Stimulated activated CD4-positive, alpha-beta T cell treated with anti-CD3 and anti-CD28 coated beads, Interleukin-1b, Interleukin-23, amount 100 ng/mL, for 1 hour (primary cell): ENCODE data around the gene GKN2.
"Not testable (repeated sequence)": the region's sequence is repeated elsewhere in the genome, so short reads cannot be mapped to it uniquely, and the experiment has no call there.

ENCODE experiments used
- DNase-seq, 2 donors: peaks; one replicate each; pipeline ENCODE4 v3.0.0-alpha.2; 2020; ENCODE audit warnings: low read depth in 2 of 2

The GKN2 gene

DNA sequence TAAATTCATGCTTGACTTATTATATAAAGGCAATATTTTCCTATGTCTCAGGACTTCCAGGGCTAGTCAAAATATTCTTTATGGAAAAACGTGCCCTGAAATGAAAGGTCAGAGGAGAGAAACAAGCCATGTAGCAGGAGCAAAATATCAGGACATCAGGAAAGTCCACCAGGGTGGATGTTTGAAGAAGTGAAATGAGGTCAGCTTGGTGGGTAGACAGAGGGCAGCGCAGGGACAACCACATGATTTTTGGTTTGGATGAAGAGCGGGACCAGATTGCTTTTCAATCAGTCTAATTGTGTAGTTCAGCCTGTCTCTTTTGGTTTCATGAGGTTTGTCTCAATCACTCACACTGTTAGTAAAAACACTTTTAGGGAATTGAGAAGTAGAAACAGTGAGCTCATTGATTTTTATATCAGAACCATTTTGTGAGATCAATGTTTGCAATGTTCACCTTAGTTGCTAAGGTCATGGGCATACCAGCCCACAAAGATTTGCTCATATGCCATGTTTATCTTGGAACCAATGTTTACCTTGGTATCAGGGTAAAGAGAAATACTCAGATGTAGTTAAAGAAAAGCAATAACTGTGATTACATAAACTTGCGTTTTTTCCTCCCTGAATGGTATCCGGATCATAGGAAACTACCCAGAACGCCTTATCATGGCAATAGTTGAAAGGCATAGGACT is 32.1 kb downstream of the GKN2 start:
- no peak for DNase-seq

DNA sequence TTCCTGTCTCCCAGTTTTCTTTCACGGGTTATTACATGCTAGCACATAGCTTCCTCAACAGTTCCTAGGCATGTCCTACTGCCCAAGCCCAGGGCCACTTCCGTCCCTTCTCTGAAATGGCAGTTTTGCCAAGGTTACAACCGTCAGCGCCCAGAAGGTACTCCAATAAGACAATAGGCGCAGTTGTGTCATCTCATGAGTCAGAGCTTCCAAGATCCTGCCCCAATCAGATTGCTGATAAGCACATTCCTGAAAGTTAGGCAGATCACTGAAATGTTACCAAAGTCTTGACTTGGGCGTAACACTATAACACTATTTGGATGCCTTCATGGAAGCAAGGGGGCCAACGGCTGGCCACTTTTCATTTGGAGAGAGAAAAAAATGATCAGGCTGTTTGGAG is 34.2 kb downstream of the GKN2 start:
- DNase-seq = no peak

DNA sequence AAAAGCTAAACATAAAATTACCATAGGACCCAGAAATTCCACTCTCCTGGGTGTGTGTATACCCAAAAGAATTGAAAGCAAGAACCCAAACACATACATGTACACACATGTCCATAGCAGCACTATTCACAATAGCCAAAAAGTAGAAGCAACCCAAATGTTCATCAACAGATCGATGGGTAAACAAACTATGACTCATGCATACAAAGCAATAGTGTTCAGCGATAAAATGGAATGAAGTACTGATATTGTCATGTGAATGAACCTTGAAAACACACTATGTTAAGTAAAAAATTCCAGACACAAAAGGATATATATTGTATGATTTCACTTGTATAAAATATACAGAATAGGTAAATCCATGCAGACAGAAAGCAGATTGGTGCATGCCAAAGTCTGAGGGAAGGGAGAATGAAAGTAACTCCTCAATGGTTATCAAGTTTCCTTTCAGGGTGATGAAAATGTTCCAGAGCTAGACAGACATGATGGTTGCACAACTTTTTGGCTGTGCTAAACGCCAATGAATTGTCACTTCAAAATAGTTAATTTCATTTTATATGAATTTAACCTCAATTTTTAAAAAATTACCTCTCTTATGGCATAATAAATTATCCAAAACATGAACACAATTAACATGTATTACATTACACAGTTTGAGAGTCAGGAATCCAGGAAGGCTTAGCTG is 35.5 kb downstream of the GKN2 start:
- DNase-seq = no peak

GRCh38 chr2:68916226-68916625 is 36.5 kb downstream of the GKN2 start:
- no peak for DNase-seq

DNA sequence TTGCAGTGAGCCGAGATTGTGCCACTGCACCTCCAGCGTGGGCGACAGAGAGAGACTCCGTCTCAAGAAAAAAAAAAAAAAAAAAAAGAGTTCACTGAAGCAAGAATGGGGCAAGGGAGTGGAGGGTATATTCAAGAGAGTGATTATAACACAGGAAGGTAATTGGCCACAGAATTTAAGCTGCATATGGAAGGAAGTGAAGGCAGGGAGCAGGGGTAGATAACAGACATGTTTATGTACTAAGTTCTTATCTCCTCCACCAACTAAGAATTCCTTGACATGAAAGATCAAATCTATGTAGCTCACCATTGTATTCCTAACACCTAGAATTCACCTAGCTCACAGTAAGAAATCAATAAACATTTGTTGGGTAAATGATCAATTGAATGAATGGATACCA is 37.3 kb downstream of the GKN2 start:
- DNase-seq = no peak

DNA sequence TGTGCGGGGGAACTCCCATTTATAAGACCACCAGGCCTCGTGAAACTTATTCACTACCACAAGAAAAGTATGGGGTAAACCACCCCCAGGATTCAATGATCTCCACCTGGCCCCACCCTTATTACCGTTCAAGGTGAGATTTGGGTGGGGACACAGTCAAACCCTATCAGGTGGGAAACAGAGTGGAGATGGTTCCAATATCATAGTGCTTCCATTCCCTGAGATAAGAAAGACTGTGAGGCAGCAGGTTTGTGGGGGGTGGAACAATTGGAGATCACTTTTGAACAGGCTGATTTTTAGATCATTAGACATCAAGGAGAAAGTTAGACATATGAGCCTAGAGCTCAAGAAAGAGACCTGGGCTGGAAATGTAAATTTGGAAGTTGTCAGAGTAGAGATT is 39.3 kb downstream of the GKN2 start:
- no peak for DNase-seq

DNA sequence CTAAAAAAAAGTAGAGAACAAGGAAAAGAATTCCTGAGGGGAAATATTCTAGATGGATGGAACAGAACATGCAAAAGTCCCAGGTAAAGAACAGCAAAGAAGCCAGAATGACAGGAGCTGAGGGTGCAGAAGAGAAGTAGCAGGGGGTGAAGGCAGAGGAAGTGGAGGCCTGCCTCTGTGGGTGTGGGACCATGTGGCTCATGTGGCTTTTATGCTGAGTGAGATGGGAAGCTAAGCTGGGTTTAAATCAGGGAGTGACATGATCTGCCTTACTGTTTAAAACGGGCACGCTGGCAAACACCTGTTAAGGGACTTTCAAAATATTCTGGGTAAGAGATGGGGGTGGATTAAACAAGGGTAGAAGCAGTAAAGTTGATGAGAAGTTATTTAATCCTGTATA is 40.0 kb downstream of the GKN2 start:
- no peak for DNase-seq

GRCh38 chr2:68912111-68912510 is 40.6 kb downstream of the GKN2 start:
- DNase-seq = no peak

- no peak for DNase-seq
Observed at GRCh38 chr2:68911709-68912108, 41.0 kb downstream of the GKN2 start.

- DNase-seq = no peak
Observed at GRCh38 chr2:68911246-68911645, 41.4 kb downstream of the GKN2 start.

GRCh38 chr2:68909793-68910674 is 42.7 kb downstream of the GKN2 start:
- peak; percentile 31 to 58 for DNase-seq

GRCh38 chr2:68908392-68908970 is 44.2 kb downstream of the GKN2 start:
- DNase-seq = peak; percentile 50 to 65

DNA sequence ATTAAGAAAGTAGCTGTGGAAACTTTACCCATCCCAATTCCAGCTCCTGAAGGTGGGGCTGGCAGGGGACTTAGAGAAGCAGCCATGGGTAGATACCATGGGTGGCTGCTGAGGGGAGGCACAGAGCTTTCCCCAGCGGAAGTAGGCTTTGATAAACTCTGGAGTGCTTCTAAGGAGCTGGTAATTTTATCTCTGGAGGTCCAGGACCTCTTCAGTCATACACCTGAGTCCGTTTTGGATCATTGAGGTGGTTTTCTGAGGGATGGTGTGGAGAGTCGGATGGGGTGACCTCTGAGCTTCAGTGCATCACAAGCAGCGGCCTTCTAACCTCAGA is 44.8 kb downstream of the GKN2 start:
- DNase-seq = no peak

DNA sequence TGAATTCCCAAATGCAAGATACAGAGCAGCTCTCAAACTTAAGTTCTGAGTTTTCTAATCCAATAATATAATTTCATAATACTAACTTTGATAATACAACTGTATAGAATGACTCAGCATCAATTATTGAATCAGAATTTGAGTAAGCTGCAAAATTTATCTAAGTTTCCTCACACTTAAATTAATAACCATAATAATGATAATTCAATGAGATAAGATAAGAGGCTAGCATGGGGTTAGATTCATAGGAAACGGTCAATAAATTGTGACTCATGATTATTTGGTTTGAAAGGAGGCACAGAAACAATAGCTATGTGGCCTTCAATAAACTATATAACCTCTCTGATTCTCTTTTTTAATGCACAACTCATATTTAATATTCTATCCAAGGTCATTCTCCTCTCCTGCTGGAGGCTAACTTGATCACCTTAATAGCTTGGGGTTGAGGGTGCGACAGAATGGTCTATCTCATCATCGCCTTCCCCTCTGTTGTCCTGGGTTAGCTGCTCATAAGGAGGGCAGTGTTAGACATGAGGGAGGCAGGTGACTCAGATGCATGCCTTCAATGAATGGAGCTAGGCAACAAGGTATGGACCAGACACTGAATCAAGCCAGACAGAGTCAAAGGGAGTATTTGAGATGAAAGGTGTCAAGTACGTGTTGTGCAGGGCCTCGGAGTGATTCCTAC is 45.3 kb downstream of the GKN2 start:
- DNase-seq = no peak

GRCh38 chr2:68906716-68907115 is 46.0 kb downstream of the GKN2 start:
- DNase-seq = no peak

DNA sequence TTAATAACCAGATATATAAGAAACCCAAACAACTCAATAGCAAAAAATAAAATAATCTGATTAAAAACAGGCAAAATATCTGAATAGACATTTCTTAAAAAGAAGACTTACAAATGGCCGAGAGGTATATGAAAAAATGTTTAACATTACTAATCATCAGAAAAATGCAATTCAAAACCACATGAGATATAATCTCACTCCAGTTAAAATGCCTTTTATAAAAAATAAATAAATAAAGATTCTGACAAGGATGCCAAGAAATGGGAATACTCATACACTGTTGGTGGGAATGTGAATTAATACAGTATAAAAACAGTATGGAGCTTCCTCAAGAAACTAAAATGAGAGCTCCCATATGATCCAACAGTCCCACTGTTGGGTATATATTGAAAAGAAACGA is 47.6 kb downstream of the GKN2 start:
- DNase-seq = no peak

DNA sequence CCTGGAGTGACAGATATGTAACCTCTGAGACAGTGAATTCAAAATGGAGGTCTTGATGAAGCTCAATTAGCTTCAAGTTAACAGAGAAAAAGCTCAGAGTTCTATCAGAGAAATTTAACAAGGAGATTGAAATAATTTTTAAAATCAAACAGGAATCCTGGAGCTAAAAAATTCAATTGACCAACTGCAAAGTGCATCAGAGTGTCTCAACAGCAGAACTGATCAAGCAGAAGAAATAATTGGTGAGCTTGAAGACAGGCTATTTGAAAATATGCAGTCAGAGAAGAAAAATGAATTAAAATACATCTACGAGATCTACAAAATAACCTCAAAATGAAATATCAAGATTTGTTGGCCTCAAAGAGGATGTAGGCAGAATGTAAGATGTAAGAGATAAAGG is 51.1 kb downstream of the GKN2 start:
- no peak for DNase-seq

DNA sequence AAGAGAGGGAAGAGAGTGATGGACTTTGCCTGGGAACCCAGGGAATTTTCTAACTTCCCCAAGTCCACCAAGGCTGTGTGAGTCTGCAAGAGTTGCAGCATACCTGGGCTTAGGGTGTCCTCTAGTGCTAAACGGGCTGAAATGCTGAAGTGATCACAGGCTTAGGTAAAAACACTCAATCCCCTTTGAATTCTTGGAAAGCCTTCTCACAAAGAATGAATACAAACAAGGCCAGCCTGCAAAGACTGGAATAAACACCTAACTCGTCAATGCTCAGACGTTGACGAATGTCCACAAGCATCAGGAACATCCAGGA is 51.5 kb downstream of the GKN2 start:
- DNase-seq = no peak

- no peak for DNase-seq
Observed at GRCh38 chr2:68900496-68901198, 52.0 kb downstream of the GKN2 start.

DNA sequence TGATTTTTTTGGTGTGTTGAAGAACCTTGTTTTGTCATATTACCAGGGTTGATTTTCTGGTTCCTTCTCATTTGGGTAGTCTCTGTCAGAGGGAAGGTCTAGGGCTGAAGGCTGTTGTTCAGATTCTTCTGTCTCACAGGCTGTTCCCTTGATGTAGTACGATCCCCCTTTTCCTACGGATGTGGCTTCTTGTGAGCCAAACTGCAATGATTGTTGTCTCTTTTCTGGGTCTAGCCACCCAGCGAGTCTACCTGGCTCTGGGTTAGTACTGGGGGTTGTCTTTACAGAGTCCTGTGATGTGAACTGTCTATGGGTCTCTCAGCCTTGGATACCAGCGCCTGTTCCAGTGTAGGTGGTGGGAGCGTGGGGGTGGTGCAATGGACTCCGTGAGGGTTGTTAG is 56.7 kb downstream of the GKN2 start:
- not testable (repeated sequence) for DNase-seq
